ENCODE measurements around the gene IFT88.

GRCh38 chr13:20711301-20712044 is 144.5 kb downstream of the IFT88 start:
- TF ChIP-seq CTCF (IDR thresholded peaks at IDR 0.05; ENCODE audit: insufficient read depth, low read length), result no peak
- TF ChIP-seq, protein P1, sequence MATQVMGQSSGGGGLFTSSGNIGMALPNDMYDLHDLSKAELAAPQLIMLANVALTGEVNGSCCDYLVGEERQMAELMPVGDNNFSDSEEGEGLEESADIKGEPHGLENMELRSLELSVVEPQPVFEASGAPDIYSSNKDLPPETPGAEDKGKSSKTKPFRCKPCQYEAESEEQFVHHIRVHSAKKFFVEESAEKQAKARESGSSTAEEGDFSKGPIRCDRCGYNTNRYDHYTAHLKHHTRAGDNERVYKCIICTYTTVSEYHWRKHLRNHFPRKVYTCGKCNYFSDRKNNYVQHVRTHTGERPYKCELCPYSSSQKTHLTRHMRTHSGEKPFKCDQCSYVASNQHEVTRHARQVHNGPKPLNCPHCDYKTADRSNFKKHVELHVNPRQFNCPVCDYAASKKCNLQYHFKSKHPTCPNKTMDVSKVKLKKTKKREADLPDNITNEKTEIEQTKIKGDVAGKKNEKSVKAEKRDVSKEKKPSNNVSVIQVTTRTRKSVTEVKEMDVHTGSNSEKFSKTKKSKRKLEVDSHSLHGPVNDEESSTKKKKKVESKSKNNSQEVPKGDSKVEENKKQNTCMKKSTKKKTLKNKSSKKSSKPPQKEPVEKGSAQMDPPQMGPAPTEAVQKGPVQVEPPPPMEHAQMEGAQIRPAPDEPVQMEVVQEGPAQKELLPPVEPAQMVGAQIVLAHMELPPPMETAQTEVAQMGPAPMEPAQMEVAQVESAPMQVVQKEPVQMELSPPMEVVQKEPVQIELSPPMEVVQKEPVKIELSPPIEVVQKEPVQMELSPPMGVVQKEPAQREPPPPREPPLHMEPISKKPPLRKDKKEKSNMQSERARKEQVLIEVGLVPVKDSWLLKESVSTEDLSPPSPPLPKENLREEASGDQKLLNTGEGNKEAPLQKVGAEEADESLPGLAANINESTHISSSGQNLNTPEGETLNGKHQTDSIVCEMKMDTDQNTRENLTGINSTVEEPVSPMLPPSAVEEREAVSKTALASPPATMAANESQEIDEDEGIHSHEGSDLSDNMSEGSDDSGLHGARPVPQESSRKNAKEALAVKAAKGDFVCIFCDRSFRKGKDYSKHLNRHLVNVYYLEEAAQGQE (IDR thresholded peaks at IDR 0.05; ENCODE audit: insufficient replicate concordance, low read depth), result no peak

Data from HL-60 (cell line).